Thyroid gland (tissue), 4 donors: ENCODE data around the gene KRT75. TPM values are rescaled to one million over a fixed set of nuclear protein-coding genes. Genes with fewer than 3 reads are reported as not detected.

Experiments used
- DNase-seq, 2 donors: peaks; one replicate each; pipeline ENCODE4 v3.0.0-alpha.2; 2019
- H3K27ac ChIP-seq, 3 donors: fragments of 200-600 bp; sonication (generic); 1 replicate in 2 of 3; 2 replicates in 1 of 3; pipeline ENCODE4 v1.5.1; 2016 to 2019; ENCODE audit warnings: mild to moderate bottlenecking in 1 of 3, moderate library complexity in 1 of 3
- H3K27me3 ChIP-seq: fragments of 200-600 bp; sonication (generic); one replicate; pipeline ENCODE4 v1.5.1; 2019
- H3K36me3 ChIP-seq, 2 donors: fragments of 200-600 bp; sonication (generic); one replicate each; pipeline ENCODE4 v1.5.1; 2016 to 2019
- H3K4me1 ChIP-seq, 2 donors: fragments of 200-600 bp; sonication (generic); one replicate each; pipeline ENCODE4 v1.5.1; 2017 to 2019
- H3K4me3 ChIP-seq, 3 donors: fragments of 200-600 bp; sonication (generic); replicated peaks in 1 of 3; 1 replicate in 2 of 3; 2 replicates in 1 of 3; pipeline ENCODE4 v1.5.1; 2016; ENCODE audit warnings: mild to moderate bottlenecking in 1 of 3
- H3K9me3 ChIP-seq: fragments of 200-600 bp; sonication (generic); one replicate; pipeline ENCODE4 v1.5.1; 2017
- CTCF ChIP-seq, 6 experiments: fragments of 200-600 bp in 3 of 6; fragments of 450-650 bp in 3 of 6; sonication (generic) in 3 of 6; IDR thresholded peaks; one replicate each; pipeline ENCODE4 v1.5.1; 2016 to 2019; ENCODE audit warnings: antibody characterized with exemption in 6 of 6, mild to moderate bottlenecking in 2 of 6, inconsistent platforms in 1 of 6, moderate library complexity in 1 of 6
- POLR2A ChIP-seq, 2 donors: fragments of 450-650 bp; IDR thresholded peaks; one replicate each; pipeline ENCODE4 v1.6.1; 2017; ENCODE audit warnings: antibody characterized with exemption in 2 of 2, mild to moderate bottlenecking in 2 of 2, moderate library complexity in 1 of 2
- WGBS, 2 donors: methylation state at CpG; one replicate each; pipeline ENCODE4 v1.1.5; 2017; 5-methylcytosine and 5-hydroxymethylcytosine counted together
- intact Hi-C: fragments of 100-400 bp; cut with DNase I; formaldehyde crosslinking; loops from one replicate; pipeline ENCODE4 v1.15.1; 2023
- total RNA-seq, 4 donors: library from RNA; depleted of rRNA; stranded (reverse); fragments of >200 nt; gene quantifications; one replicate each; pipeline ENCODE4 v1.2.3, GENCODE V29; 2016

Gene KRT75
- total RNA-seq, 4 donors from 2014 or later = not detected

GRCh38 chr12:52396656-52397055 lies 37.5 kb downstream of the KRT75 start:
- H3K36me3 ChIP-seq = no peaks in the 10 kb centered on the region
- 77 to 93% methylated on average over 8 of the region's 8 CpGs for WGBS, 2 donors
- TF ChIP-seq CTCF (IDR thresholded peaks at IDR 0.05) (no peak), POLR2A (IDR thresholded peaks at IDR 0.05) (no peak)
- no peak overlapping the region for H3K4me3 ChIP-seq
- H3K27ac ChIP-seq = no peak overlapping the region
- H3K9me3 ChIP-seq = no peaks in the 10 kb centered on the region
- DNase-seq = no peak
- intact Hi-C loops = no loop called here
- H3K4me1 ChIP-seq = peaks cover 0 to 2% of the 10 kb centered on the region in 2 donors
- H3K27me3 ChIP-seq = no peaks in the 10 kb centered on the region

DNA sequence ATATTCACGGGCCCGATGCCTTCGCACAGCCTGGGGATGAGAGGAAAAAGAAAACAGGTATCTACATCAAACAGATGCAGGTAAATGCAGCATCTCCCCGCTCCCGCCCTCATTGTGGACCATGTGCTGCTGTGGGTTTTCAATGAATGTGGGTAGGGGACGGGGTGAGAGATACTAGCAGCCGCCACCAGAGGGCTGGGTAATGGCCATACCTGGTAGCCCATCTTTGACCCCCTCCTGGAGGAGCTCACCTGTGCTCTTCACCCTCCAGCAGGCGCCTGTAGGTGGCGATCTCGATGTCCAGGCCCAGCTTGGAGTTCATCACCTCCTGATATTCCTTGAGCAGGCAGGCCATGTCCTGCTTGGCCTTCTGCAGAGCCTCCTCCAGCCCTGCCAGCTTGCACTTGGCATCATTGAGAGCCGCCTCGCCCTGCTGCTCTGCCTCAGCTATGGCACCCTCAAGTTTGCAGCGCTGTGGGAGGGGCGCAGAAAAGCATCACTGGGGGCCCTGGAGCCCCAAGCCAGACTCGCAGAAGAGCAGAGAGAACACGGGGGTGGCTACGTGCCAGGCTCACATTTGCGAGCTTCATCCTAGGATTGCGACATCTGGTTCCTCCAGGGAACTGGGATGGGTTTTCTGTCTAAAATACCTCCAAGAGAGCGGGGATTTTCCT lies 38.3 kb downstream of the KRT75 start:
- DNase-seq = no peak
- WGBS, 2 donors = 63 to 72% methylated on average over 17 to 20 of the region's 20 CpGs
- no peaks in the 10 kb centered on the region for H3K27me3 ChIP-seq

DNA sequence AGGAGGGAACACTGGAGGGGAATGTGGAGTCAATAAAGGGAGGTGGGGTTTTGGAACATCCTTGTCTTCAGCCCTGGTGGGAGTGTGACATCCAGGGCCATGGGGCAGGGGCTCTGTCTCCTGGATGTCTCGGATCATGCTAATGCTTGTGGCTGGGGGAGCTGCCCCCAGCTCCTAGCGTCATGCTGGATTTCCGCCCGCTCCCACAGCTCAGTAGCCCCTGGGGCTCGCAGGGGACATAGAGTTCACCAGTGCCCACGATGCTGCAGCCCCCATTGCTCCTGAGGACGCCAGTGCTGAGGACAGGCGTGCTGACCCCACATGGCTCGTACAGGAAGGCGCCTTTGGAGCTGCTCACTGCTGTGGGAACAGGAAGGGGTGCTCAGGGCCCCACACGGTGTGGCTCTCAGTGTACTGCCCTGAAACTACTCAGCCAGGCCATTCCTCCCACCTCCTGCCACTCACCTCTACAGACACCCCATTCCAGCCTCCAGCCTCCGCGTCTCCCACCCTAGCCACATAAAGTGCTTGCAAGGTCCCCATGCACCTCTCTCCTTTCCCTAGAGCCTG lies 39.2 kb downstream of the KRT75 start:
- Histone ChIP-seq H3K4me3 (no peak overlapping the region), H3K36me3 (no peaks in the 10 kb centered on the region), H3K27me3 (no peaks in the 10 kb centered on the region), H3K9me3 (no peaks in the 10 kb centered on the region), H3K27ac (no peak overlapping the region), H3K4me1 (peaks cover 0 to 6% of the 10 kb centered on the region in 2 donors)
- TF ChIP-seq CTCF (IDR thresholded peaks at IDR 0.05) (no peak), POLR2A (IDR thresholded peaks at IDR 0.05) (no peak)
- WGBS, 2 donors = 78 to 88% methylated on average over 7 to 12 of the region's 13 CpGs
- intact Hi-C loops = no loop called here
- no peak for DNase-seq

More for the DNA sequence above, 38.3 kb downstream of the KRT75 start:
- TF ChIP-seq POLR2A (IDR thresholded peaks at IDR 0.05) = no peak
- TF ChIP-seq CTCF (IDR thresholded peaks at IDR 0.05) = peak in 1 of 6 experiments; percentile 24
- no peaks in the 10 kb centered on the region for H3K36me3 ChIP-seq
- H3K9me3 ChIP-seq = no peaks in the 10 kb centered on the region
- H3K4me3 ChIP-seq = no peak overlapping the region
- intact Hi-C loops = no loop called here
- H3K4me1 ChIP-seq = peaks cover 0 to 6% of the 10 kb centered on the region in 2 donors
- H3K27ac ChIP-seq = no peak overlapping the region

DNA sequence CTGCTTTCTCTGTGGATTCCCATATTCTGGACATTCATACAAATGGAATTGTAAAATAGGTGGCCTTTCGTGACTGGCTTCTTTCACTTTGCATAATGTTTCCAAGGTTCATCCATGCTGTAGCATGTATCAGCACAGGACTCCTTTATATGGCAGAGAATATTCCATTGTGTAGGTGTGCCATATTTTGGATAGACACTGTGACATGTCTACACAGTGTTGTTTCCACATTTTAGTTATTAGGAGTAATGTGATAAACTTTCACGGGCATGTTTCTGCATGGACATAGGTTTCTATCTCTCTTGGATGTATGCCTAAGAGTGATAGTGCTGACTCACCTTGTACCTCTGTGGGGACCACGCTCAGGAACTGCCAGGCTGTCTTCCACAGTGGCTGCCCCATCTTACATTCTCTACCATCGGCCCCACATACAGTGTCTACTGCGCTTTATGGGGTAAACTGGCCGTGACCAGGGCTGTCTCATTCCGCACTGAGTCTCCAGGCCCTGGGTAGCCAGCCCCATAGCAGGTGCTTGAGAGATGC lies 41.6 kb downstream of the KRT75 start:
- H3K27ac ChIP-seq = no peak overlapping the region
- peaks cover 0 to 6% of the 10 kb centered on the region in 2 donors for H3K4me1 ChIP-seq
- 97% methylated on average over 7 of the region's 7 CpGs for WGBS, 2 donors
- intact Hi-C loops = no loop called here
- DNase-seq = no peak
- H3K4me3 ChIP-seq = no peak overlapping the region
- H3K9me3 ChIP-seq = no peaks in the 10 kb centered on the region
- H3K27me3 ChIP-seq = no peaks in the 10 kb centered on the region
- no peaks in the 10 kb centered on the region for H3K36me3 ChIP-seq
- no peak for TF ChIP-seq POLR2A (IDR thresholded peaks at IDR 0.05)
- TF ChIP-seq CTCF (IDR thresholded peaks at IDR 0.05) = no peak

DNA sequence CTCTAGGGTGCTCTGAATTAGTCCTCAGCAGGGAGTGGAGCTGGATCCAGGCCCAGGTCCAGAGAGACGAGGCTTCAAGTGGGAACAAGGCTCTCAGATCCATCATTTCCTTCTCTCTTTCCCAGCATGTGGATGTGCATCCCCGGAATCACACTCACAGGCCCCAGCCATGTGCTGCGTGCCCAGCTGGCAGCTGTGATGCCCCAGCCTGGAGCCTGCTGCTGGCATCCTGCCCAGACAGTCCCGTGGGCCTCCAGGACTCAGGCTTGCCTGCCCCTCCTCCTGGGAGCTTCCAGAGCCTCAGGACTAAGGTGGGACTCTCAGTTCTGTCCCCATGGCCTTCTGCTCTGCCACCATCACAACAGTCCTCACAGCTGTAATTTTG lies 42.6 kb downstream of the KRT75 start:
- no peak overlapping the region for H3K27ac ChIP-seq
- peaks cover 0 to 6% of the 10 kb centered on the region in 2 donors for H3K4me1 ChIP-seq
- TF ChIP-seq CTCF (IDR thresholded peaks at IDR 0.05) (no peak), POLR2A (IDR thresholded peaks at IDR 0.05) (no peak)
- WGBS, 2 donors = 0 to 22% methylated on average over 1 to 3 of the region's 4 CpGs
- no peaks in the 10 kb centered on the region for H3K9me3 ChIP-seq
- intact Hi-C loops = no loop called here
- no peaks in the 10 kb centered on the region for H3K27me3 ChIP-seq
- no peak overlapping the region for H3K4me3 ChIP-seq
- H3K36me3 ChIP-seq = no peaks in the 10 kb centered on the region
- peak; percentile 79 to 88 for DNase-seq
